SK-N-SH (cell line): Measurements from ENCODE around the gene TMEM165. TPM values are rescaled to one million over a fixed set of nuclear protein-coding genes. Genes with fewer than 3 reads are reported as not detected.

ENCODE experiments used
- CTCF ChIA-PET: fragments of 300-600, 350-600 bp; formaldehyde crosslinking; extraction: SDS; loops from one replicate; lab custom pipeline; 2021; lab: Yijun Ruan, JAX
- POLR2A ChIA-PET: fragments of 350-600 bp; sonication (Branson Sonifier 250); formaldehyde crosslinking; extraction: SDS; loops from one replicate; lab custom pipeline; 2020; ENCODE audit warnings: antibody characterized with exemption, inconsistent platforms; lab: Yijun Ruan, JAX
- DNase-seq: peaks from one replicate; pipeline ENCODE4 v3.0.0; 2012
- H2AFZ ChIP-seq: fragments of 200-600 bp; sonication (generic); 2 replicates; pipeline ENCODE4 v1.8.1; 2016; ENCODE audit warnings: antibody characterized with exemption, mild to moderate bottlenecking, low read depth
- H3F3A ChIP-seq: fragments of 200-600 bp; sonication (generic); replicated peaks from 2 replicates; pipeline ENCODE3; 2016; ENCODE audit warnings: antibody characterized with exemption, mild to moderate bottlenecking; ENCODE audit not compliant: insufficient read depth
- H3K27ac ChIP-seq, 2 experiments: fragments of 200-500 bp in 1 of 2; fragments of 200-600 bp in 1 of 2; sonication (Bioruptor generic) in 1 of 2; sonication (generic), shearing (Covaris generic) in 1 of 2; 2 replicates each; pipeline versions ENCODE4 v1.5.1 to v1.6.1; 2014 to 2016; ENCODE audit warnings: low read depth in 2 of 2, inconsistent platforms in 1 of 2, low read length in 1 of 2, mild to moderate bottlenecking in 1 of 2, mixed read lengths in 1 of 2
- H3K27me3 ChIP-seq: fragments of 200-600 bp; sonication (generic), shearing (Covaris generic); 2 replicates; pipeline ENCODE4 v1.6.1; 2016; ENCODE audit warnings: mixed run types; ENCODE audit not compliant: insufficient read depth
- H3K36me3 ChIP-seq, 2 experiments: fragments of 200-500 bp in 1 of 2; fragments of 200-600 bp in 1 of 2; sonication (Bioruptor generic) in 1 of 2; sonication (generic) in 1 of 2; replicated peaks in 1 of 2; 2 replicates each; pipeline versions ENCODE3 to v1.5.1; 2014 to 2016; ENCODE audit warnings: low read length in 1 of 2, mild to moderate bottlenecking in 1 of 2; ENCODE audit not compliant: insufficient read depth in 2 of 2, control insufficient read depth in 1 of 2
- H3K4me1 ChIP-seq, 2 experiments: fragments of 200-500 bp in 1 of 2; fragments of 200-600 bp in 1 of 2; sonication (Bioruptor generic) in 1 of 2; sonication (generic), shearing (Covaris generic) in 1 of 2; 2 replicates each; pipeline versions ENCODE4 v1.5.1 to v1.6.1; 2014 to 2016; ENCODE audit warnings: low read depth in 1 of 2, low read length in 1 of 2, mixed run types in 1 of 2; ENCODE audit not compliant: insufficient read depth in 2 of 2, control insufficient read depth in 1 of 2
- H3K4me2 ChIP-seq: fragments of 200-600 bp; sonication (generic), shearing (Covaris generic); 2 replicates; pipeline ENCODE4 v1.6.1; 2017; ENCODE audit warnings: mixed run types
- H3K4me3 ChIP-seq, 2 experiments: fragments of 200-500 bp in 1 of 2; fragments of 200-600 bp in 1 of 2; sonication (Bioruptor generic) in 1 of 2; sonication (generic), shearing (Covaris generic) in 1 of 2; 2 replicates each; pipeline versions ENCODE4 v1.5.1 to v1.8.1; 2014 to 2016; ENCODE audit warnings: low read depth in 2 of 2, inconsistent platforms in 1 of 2, low read length in 1 of 2, mild to moderate bottlenecking in 1 of 2, mixed read lengths in 1 of 2, moderate library complexity in 1 of 2
- H3K79me2 ChIP-seq: fragments of 200-600 bp; sonication (generic); 2 replicates; pipeline ENCODE4 v1.8.1; 2017; ENCODE audit warnings: mild to moderate bottlenecking; ENCODE audit not compliant: insufficient read depth
- H3K9ac ChIP-seq: fragments of 200-600 bp; sonication (generic); 2 replicates; pipeline ENCODE4 v1.6.1; 2017; ENCODE audit warnings: mixed run types
- H3K9me2 ChIP-seq: fragments of 200-600 bp; sonication (generic); 2 replicates; pipeline ENCODE4 v1.6.1; 2017; ENCODE audit warnings: mixed run types
- H3K9me3 ChIP-seq: fragments of 200-600 bp; sonication (generic); 2 replicates; pipeline ENCODE4 v1.6.1; 2017; ENCODE audit warnings: mixed run types, mild to moderate bottlenecking, moderate library complexity
- H4K20me1 ChIP-seq: fragments of 200-600 bp; sonication (generic); 2 replicates; pipeline ENCODE4 v1.6.1; 2017; ENCODE audit warnings: mild to moderate bottlenecking, mixed run types; ENCODE audit not compliant: insufficient read depth
- CHD2 ChIP-seq: fragments of 150-350 bp; IDR thresholded peaks from 2 replicates; pipeline ENCODE4 v1.6.1; 2018; ENCODE audit warnings: low read length; ENCODE audit not compliant: partially characterized antibody
- ELF1 ChIP-seq: IDR thresholded peaks from 2 replicates; pipeline ENCODE4 v1.4.0; 2012
- EP300 ChIP-seq, 2 experiments: IDR thresholded peaks; 2 replicates each; pipeline versions ENCODE4 v1.4.0 to v1.6.1; 2012; ENCODE audit warnings: borderline replicate concordance in 1 of 2, low read depth in 1 of 2, low read length in 1 of 2
- FOXJ3 ChIP-seq: sonication (generic); formaldehyde crosslinking; IDR thresholded peaks from 2 replicates; pipeline ENCODE4 v1.5.1; 2020; ENCODE audit warnings: mild to moderate bottlenecking, missing genetic modification reagents
- FOXM1 ChIP-seq: IDR thresholded peaks from 2 replicates; pipeline ENCODE4 v1.4.0; 2012; ENCODE audit warnings: low read depth, mild to moderate bottlenecking
- GABPA ChIP-seq: IDR thresholded peaks from 2 replicates; pipeline ENCODE4 v1.4.0; 2012; ENCODE audit warnings: low read depth, mild to moderate bottlenecking
- MEF2A ChIP-seq: IDR thresholded peaks from 2 replicates; pipeline ENCODE4 v1.4.0; 2012; ENCODE audit warnings: low read depth, borderline replicate concordance
- PBX3 ChIP-seq: IDR thresholded peaks from 2 replicates; pipeline ENCODE4; 2012
- RAD21 ChIP-seq: IDR thresholded peaks from 2 replicates; pipeline ENCODE4 v1.6.1; 2012; ENCODE audit warnings: mild to moderate bottlenecking, low read length
- RXRA ChIP-seq: IDR thresholded peaks from 2 replicates; pipeline ENCODE4 v1.4.0; 2012; ENCODE audit warnings: low read depth, mild to moderate bottlenecking, borderline replicate concordance
- SIN3A ChIP-seq: IDR thresholded peaks from 2 replicates; pipeline ENCODE4 v1.6.1; 2012; ENCODE audit warnings: low read depth, mild to moderate bottlenecking, low read length, moderate library complexity, borderline replicate concordance
- TAF1 ChIP-seq: IDR thresholded peaks from 2 replicates; pipeline ENCODE4 v1.6.1; 2012; ENCODE audit warnings: low read depth, mild to moderate bottlenecking, low read length, moderate library complexity, borderline replicate concordance
- TCF12 ChIP-seq: IDR thresholded peaks from 2 replicates; pipeline ENCODE4 v1.4.0; 2012
- TEAD4 ChIP-seq: IDR thresholded peaks from 2 replicates; pipeline ENCODE4 v1.4.0; 2012; ENCODE audit warnings: mild to moderate bottlenecking, borderline replicate concordance; ENCODE audit not compliant: insufficient read depth
- WGBS: methylation state at CpG from one replicate; pipeline ENCODE4 v1.1.6; 2017; ENCODE audit warnings: low lambda C conversion rate; 5-methylcytosine and 5-hydroxymethylcytosine counted together
- polyA plus RNA-seq, 3 experiments: library from polyadenylated mRNA; depleted of rRNA; stranded (reverse); fragments of >200 nt; gene quantifications; 2 replicates each; pipeline ENCODE4 v1.2.3, GENCODE V29; 2012
- TF ChIP-seq, protein P1 (sequence below): fragments of 200-600 bp; sonication (generic); IDR thresholded peaks from 2 replicates; pipeline ENCODE4 v1.6.1; 2017; ENCODE audit warnings: antibody characterized with exemption, mild to moderate bottlenecking, moderate library complexity
- TF ChIP-seq, protein P2 (sequence below): fragments of 150-350 bp; IDR thresholded peaks from 2 replicates; pipeline ENCODE4 v1.6.1; 2016; ENCODE audit warnings: mild to moderate bottlenecking, low read depth, low read length
- TF ChIP-seq, protein P3 (sequence below): IDR thresholded peaks from 2 replicates; pipeline ENCODE4 v1.6.1; 2012; ENCODE audit warnings: mild to moderate bottlenecking, low read depth, low read length, moderate library complexity

The TMEM165 gene
- polyA plus RNA-seq, 1 of the 3 experiments (the other 2 are of a cell fraction) = 58.6 TPM

DNA sequence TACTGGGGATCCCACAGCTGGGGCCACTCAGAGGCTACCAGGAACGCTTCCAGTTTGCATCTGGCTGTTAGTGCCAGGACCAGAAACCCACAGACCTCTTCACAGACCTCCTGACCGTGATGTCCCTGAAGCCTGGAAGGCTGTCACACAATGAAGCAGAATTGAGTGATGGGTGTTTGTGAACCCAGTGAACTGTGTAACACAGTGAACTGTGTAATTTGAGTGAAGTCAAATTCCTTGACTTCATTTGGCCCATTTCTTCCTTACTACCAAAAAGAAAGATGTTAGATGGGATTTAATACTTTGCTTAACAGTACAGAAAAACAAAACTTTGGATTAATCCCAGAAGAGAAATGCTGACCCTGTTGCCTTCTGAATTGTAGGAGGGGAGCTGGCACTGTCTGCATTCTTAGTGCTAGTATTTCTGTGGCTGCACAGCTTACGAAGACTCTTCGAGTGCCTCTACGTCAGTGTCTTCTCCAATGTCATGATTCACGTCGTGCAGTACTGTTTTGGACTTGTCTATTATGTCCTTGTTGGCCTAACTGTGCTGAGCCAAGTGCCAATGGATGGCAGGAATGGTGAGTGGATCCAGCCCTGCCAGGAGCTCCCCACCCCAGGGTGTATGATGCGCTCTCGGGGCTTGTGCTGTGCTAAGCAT is 31.9 kb upstream of the TMEM165 start:
- no peaks in the 10 kb centered on the region for H3K36me3 ChIP-seq
- no peaks in the 10 kb centered on the region for H3K9me3 ChIP-seq
- no peaks in the 10 kb centered on the region for H3K9me2 ChIP-seq
- H3K27me3 ChIP-seq = no peaks in the 10 kb centered on the region
- H3K4me1 ChIP-seq = peaks cover 0 to 5% of the 10 kb centered on the region in 2 experiments; a peak in 1 of 4 replicates
- DNase-seq = no peak
- POLR2A ChIA-PET = no interaction called here
- no peaks in the 10 kb centered on the region for H3K79me2 ChIP-seq
- H3K4me2 ChIP-seq = no peak overlapping the region
- whole genome bisulfite sequencing = 90% methylated on average over 9 of the region's 9 CpGs
- no peak overlapping the region for H3K4me3 ChIP-seq
- no peak overlapping the region for H3K9ac ChIP-seq
- CTCF ChIA-PET = interaction anchor here (1.3 kb wide), 1 partner anchor 30 kb away, joined by 3 read pairs; no protein-coding TSS in a partner anchor
- no peak for TF ChIP-seq MEF2A
- no peak for TF ChIP-seq RAD21
- TF ChIP-seq, protein P1, sequence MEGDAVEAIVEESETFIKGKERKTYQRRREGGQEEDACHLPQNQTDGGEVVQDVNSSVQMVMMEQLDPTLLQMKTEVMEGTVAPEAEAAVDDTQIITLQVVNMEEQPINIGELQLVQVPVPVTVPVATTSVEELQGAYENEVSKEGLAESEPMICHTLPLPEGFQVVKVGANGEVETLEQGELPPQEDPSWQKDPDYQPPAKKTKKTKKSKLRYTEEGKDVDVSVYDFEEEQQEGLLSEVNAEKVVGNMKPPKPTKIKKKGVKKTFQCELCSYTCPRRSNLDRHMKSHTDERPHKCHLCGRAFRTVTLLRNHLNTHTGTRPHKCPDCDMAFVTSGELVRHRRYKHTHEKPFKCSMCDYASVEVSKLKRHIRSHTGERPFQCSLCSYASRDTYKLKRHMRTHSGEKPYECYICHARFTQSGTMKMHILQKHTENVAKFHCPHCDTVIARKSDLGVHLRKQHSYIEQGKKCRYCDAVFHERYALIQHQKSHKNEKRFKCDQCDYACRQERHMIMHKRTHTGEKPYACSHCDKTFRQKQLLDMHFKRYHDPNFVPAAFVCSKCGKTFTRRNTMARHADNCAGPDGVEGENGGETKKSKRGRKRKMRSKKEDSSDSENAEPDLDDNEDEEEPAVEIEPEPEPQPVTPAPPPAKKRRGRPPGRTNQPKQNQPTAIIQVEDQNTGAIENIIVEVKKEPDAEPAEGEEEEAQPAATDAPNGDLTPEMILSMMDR = no peak
- no peak for TF ChIP-seq EP300 (IDR thresholded peaks at IDR 0.05; ENCODE audit: borderline replicate concordance in 1 of 2, low read depth in 1 of 2, low read length in 1 of 2)
- TF ChIP-seq PBX3 = no peak
- no peak for TF ChIP-seq FOXJ3 (CRISPR knock-in tag)
- no peak for TF ChIP-seq FOXM1
- TF ChIP-seq, protein P2, sequence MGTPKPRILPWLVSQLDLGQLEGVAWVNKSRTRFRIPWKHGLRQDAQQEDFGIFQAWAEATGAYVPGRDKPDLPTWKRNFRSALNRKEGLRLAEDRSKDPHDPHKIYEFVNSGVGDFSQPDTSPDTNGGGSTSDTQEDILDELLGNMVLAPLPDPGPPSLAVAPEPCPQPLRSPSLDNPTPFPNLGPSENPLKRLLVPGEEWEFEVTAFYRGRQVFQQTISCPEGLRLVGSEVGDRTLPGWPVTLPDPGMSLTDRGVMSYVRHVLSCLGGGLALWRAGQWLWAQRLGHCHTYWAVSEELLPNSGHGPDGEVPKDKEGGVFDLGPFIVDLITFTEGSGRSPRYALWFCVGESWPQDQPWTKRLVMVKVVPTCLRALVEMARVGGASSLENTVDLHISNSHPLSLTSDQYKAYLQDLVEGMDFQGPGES = no peak
- TF ChIP-seq SIN3A = no peak
- no peak for TF ChIP-seq TCF12
- no peak for TF ChIP-seq RXRA
- TF ChIP-seq ELF1 = no peak
- no peak for TF ChIP-seq GABPA
- TF ChIP-seq TAF1 = no peak
- no peak for TF ChIP-seq CHD2
- TF ChIP-seq TEAD4 = no peak
- TF ChIP-seq, protein P3, sequence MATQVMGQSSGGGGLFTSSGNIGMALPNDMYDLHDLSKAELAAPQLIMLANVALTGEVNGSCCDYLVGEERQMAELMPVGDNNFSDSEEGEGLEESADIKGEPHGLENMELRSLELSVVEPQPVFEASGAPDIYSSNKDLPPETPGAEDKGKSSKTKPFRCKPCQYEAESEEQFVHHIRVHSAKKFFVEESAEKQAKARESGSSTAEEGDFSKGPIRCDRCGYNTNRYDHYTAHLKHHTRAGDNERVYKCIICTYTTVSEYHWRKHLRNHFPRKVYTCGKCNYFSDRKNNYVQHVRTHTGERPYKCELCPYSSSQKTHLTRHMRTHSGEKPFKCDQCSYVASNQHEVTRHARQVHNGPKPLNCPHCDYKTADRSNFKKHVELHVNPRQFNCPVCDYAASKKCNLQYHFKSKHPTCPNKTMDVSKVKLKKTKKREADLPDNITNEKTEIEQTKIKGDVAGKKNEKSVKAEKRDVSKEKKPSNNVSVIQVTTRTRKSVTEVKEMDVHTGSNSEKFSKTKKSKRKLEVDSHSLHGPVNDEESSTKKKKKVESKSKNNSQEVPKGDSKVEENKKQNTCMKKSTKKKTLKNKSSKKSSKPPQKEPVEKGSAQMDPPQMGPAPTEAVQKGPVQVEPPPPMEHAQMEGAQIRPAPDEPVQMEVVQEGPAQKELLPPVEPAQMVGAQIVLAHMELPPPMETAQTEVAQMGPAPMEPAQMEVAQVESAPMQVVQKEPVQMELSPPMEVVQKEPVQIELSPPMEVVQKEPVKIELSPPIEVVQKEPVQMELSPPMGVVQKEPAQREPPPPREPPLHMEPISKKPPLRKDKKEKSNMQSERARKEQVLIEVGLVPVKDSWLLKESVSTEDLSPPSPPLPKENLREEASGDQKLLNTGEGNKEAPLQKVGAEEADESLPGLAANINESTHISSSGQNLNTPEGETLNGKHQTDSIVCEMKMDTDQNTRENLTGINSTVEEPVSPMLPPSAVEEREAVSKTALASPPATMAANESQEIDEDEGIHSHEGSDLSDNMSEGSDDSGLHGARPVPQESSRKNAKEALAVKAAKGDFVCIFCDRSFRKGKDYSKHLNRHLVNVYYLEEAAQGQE = no peak
- H3F3A ChIP-seq = peaks cover 8% of the 10 kb centered on the region
- H3K27ac ChIP-seq = no peak overlapping the region
- H2AFZ ChIP-seq = no peak overlapping the region
- H4K20me1 ChIP-seq = no peaks in the 10 kb centered on the region
